Posterior vena cava (tissue), 2 donors: ENCODE results near the gene CD44. TPM values are rescaled to one million over a fixed set of nuclear protein-coding genes. Genes with fewer than 3 reads are reported as not detected.

Experiments
- DNase-seq: peaks from one replicate; pipeline ENCODE4 v3.0.0-alpha.2; 2020; ENCODE audit warnings: low spot score
- intact Hi-C, 2 donors: fragments of 100-400 bp; cut with DNase I; formaldehyde crosslinking; loops; one replicate each; pipeline versions ENCODE4 v1.14.1 to v1.14.2; 2022 to 2023
- total RNA-seq, 2 donors: library from RNA; stranded (reverse); fragmentation: NEBNext Ultra II Directional; extraction: Animal tissue kit (Norgen Biotek cat#: 25700); gene quantifications; one replicate each; pipeline ENCODE4 v1.2.1, GENCODE V29; 2021
- donor health status: DM: yes; HTN: yes; CAD: no.
- donor health status: DM: yes; HTN: yes; CAD: no.

CD44 gene
- total RNA-seq, 2 donors from 2014 or later: 219 to 562 TPM

- no peak for DNase-seq
- intact Hi-C loops: no loop called here
Observed at GRCh38 chr11:35168671-35169070, 29.7 kb downstream of the CD44 start.

GRCh38 chr11:35169112-35169511, 30.1 kb downstream of the CD44 start:
- no peak for DNase-seq
- intact Hi-C loops: no loop called here

DNA sequence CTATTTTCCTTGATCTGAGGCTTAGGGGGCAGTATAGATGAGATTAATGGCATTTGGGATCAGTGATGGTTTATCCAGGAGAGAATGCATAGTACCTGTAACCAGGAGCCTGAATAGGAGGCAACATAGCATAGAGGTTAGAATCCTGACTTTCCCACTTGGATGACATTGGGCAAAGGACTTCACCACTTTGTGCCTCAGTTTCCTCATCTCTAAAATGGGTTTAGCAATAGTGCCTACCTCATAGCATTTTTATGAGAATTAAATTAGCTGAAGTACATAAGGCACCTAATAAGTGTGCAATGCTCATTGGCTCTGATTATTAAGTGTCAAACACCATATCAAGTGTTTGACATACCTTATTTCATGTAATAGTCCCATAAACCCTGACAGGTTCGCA, 30.8 kb downstream of the CD44 start:
- intact Hi-C loops: loop anchor here in 1 of 2 donors (10.0 kb wide), 2 partner anchors 115 to 195 kb away; no protein-coding TSS in a partner anchor
- no peak for DNase-seq

DNA sequence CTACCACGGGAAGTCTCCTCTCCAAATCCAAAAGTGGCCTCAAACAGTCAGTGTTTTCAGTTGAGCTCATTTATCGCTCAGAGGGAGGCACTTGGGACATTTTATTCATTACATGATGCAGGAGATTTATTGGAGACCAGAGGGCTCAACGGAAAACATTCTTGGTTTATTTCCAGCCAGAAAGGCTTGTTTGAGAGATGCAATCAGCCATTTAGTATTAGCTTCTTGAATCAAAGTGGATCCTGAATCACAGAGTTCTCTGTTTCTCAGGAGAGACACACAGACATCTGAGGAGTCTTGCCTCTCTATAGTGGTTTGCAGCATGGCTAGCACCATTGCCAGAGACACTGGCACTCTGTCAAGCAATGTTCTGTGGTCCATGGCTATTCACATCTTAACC, 31.5 kb downstream of the CD44 start:
- DNase-seq: no peak
- intact Hi-C loops: loop anchor here in 1 of 2 donors (10.0 kb wide), 2 partner anchors 114 to 194 kb away; no protein-coding TSS in a partner anchor

GRCh38 chr11:35171226-35171625, 32.3 kb downstream of the CD44 start:
- no peak for DNase-seq
- intact Hi-C loops: loop anchor here in 1 of 2 donors (10.0 kb wide), 2 partner anchors 114 to 194 kb away; no protein-coding TSS in a partner anchor

- intact Hi-C loops: loop anchor here in 1 of 2 donors (10.0 kb wide), 2 partner anchors 112 to 192 kb away; no protein-coding TSS in a partner anchor
- DNase-seq: no peak
Observed at GRCh38 chr11:35173011-35173511, 34.1 kb downstream of the CD44 start.

DNA sequence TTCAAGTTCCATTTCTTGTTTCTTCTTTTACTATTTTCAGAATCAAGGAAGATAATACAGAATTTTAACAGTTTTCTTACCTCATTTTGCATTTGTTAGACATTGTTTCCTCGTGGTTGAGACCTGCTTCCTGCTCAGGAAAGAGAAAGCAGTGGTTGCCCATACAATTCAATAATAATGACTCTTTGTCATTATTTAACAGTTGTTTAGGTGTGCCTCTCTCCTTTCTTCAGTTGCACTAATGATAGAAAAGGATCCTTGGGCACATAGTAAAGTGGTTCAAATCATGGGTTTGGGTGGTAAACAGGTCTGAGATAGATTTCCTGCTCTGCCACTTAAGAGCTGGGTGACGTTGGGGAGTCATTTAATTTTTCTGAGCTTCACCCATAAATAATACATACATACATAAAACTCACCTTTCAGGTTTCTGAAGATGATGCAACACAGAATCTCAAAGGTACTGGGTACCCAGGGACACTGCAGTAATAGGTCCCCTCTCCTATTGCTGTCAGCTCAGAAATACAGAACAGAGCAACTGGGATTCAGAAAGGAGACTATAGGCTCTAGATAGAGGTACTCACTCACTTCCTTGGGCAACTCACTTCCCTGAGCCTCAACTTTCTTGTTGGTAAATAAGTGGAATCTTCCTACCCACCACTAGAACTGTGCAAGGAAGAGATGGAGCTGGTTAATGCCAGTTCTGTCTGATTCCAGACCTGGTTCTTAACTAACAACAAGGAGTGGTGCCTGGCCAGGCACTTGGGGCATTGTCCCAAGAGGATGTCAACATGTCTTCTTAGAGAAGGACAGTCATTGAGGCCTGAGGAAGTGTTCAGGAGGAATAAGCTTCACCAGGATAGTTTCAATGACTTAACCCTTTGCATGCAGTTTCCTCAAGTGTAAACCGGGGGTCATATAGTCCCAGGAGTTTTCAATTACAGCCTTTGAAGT, 34.9 kb downstream of the CD44 start:
- DNase-seq: no peak

DNA sequence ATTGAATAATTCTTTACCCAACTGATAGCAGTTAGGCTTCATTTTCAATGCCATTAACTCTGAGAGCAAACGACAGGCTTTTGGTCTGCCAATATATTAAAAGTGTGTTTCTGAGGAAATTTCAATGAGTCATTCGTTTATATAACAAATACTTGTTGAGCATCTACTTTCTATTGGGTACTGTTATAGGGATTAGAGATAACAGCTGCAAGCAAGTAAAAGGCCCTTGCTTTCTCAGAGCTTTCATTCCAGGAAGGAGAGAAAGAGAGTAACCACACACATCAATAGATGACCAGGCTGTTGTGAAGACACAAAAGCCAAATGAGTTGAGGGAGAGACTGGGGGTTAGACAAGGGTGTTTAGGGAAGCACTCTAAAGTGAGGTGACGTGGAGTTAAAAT, 35.7 kb downstream of the CD44 start:
- no peak for DNase-seq
- intact Hi-C loops: loop anchor here in 1 of 2 donors (10.0 kb wide), 2 partner anchors 110 to 190 kb away; no protein-coding TSS in a partner anchor

More for the DNA sequence above, 34.9 kb downstream of the CD44 start:
- intact Hi-C loops: loop anchor here in 1 of 2 donors (10.0 kb wide), 2 partner anchors 111 to 191 kb away; no protein-coding TSS in a partner anchor

GRCh38 chr11:35177370-35177769, 38.4 kb downstream of the CD44 start:
- intact Hi-C loops: loop anchor here in 1 of 2 donors (10.0 kb wide), 2 partner anchors 107 to 187 kb away; no protein-coding TSS in a partner anchor
- no peak for DNase-seq

- DNase-seq: no peak
- intact Hi-C loops: loop anchor here in 1 of 2 donors (10.0 kb wide), 2 partner anchors 107 to 187 kb away; no protein-coding TSS in a partner anchor
Observed at GRCh38 chr11:35178067-35178805, 39.3 kb downstream of the CD44 start.

- no peak for DNase-seq
- intact Hi-C loops: loop anchor here in 1 of 2 donors (10.0 kb wide), 2 partner anchors 106 to 186 kb away; no protein-coding TSS in a partner anchor
Observed at GRCh38 chr11:35178873-35179272, 39.9 kb downstream of the CD44 start.

DNA sequence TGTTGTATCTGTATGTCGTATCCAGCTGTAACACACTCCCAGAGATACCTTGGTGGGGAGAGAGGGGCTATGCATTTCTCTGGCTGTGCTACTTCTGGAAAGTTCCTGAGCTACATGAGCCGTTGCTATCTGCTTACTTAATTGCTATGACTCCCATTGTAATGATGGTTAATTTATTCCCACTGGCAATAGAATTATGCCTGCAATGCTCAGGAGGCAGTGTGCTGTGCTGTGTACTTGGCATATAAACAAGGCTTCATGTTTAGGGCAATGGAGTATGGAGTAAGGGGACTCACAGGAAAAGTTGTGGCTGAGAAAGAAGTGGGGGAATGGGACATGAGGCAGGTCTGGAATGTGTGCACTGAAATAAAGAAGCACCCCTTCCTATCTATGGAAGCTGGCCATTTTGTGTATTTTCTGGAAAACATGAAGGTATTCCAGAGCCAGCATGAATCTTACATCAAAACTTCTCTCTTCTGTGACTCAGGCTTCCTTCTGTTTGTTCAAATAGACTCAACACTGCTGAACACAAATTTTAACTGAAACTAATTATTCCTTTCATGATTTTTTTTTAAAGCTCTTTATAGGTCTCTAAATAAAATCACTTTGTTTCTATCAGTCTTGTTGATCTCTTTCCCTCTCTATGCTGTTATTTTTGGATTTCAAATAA, 40.6 kb downstream of the CD44 start:
- intact Hi-C loops: loop anchor here in 1 of 2 donors (10.0 kb wide), 2 partner anchors 105 to 185 kb away; no protein-coding TSS in a partner anchor
- no peak for DNase-seq

DNA sequence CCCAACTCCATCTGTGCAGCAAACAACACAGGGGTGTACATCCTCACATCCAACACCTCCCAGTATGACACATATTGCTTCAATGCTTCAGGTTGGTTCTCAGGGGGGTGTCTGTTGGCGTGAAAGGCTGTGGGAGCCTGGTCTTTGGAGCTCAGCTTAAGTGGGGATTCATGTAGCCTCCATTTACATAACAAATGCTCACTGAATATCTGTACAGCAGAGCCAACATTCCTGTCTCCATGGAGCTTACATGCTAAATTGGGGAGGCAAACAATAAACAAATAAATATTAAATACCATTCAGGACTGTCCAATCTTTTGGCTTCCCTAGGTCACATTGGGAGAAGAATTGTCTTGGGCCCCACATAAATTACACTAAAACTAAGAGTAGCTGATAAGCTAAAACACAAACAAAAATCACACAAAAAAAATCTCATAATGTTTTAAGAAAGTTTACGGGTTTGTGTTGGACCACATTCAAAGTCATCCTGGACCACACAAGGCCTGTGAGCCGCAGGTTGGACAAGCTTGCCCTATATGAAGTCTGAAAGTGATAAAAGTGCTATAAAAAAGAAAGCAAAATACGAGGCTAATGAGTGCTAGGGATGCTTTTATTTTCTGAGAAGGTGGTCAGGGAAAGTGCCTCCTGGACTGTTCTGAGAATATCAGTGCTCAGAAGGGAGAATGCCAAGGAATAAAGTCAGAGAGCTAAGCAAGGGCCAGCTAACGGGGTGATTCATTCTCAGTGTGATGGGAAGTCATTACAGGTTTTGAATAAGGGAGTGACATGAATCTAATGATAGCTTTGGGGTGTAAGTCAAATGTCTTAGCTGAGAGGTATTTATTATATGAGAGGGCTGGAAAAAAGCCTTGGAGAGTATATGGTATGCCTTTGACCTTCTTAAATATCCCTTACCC, 41.6 kb downstream of the CD44 start:
- DNase-seq: no peak
- intact Hi-C loops: no loop called here

DNA sequence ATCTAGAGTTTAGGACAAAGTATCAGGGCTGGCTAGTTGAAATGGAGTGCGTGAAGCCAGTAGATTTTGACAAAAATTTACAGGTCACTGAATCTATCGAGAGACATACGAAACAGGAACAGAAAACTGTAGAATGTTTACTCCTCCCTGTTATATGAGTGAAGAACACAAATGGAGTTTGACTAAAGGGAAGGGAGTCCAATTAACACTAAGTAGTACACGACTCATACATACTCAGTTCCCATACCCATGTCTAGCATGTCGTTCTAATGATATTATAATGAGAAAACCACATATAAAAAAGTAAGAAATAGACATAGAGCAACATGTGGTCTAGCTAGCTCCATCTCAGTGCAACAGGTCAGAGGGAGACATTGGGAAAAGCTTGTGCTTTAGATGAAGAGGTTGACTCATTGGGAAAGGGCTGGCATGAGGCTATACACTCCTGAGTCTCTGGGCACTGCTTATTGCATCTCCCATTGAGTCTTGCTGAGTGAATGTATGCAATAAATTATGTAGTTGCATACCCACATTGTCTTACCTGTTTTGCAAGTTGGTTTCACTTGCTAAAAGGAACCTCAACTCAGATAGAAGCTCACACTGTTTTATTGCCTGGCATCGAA, 43.5 kb downstream of the CD44 start:
- intact Hi-C loops: no loop called here
- DNase-seq: no peak

DNA sequence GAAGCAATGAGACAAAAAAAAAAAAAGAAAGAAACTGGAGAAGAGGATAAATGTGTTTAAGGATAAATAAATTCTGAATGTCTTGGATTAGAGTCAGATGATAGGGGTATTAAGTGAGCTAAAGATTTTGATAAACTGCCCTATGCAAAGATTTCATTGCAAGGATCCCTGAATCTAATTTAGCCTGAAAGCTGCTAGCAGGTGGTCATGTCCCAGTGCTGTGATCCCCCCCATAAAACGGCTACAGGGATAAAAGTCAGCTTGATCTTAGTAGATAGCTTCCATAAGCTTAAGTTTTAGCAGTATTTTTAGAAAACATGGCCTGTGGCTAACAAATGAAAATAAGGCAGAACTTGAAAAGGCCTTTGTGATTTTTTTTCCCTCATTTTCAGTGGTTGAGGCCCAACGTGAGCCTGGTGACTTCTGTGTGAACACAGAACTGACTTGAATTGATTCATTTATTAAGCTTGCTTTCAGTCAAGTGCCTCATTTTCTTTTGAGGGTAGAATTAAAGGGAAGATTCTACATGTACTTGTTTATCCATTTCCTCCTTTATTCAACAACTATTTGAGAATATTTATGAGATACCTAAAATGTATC, 44.5 kb downstream of the CD44 start:
- intact Hi-C loops: no loop called here

GRCh38 chr11:35185696-35186095, 46.7 kb downstream of the CD44 start:
- DNase-seq: no peak
- intact Hi-C loops: no loop called here

More for the DNA sequence above, 44.5 kb downstream of the CD44 start:
- no peak for DNase-seq

- no peak for DNase-seq
- intact Hi-C loops: no loop called here
Observed at GRCh38 chr11:35187996-35188395, 49.0 kb downstream of the CD44 start.
